ENCODE data around the gene GCK. TPM values are rescaled to one million over a fixed set of nuclear protein-coding genes. Genes with fewer than 3 reads are reported as not detected.

The GCK gene
- total RNA-seq = 4.9 and 5.9 TPM in 2 replicates
- long read RNA-seq, transcript GCK-204 (10 exons, 2,729 nt) = major isoform, 17 of 23 reads
- long read RNA-seq, partial matches to known transcripts = 2 of 23 reads
- long read RNA-seq, other reads (novel, unspliced or antisense) = 4 of 23 reads

GRCh38 chr7:44189286-44189992, at the start of gene GCK:
TSS of gene GCK (minus strand) at chr7:44189439. CDS start at chr7:44188953, 486 bp downstream.
- no peaks in the 10 kb centered on the region for H3K36me3 Mint-ChIP-seq (ENCODE audit: insufficient read depth)
- no peaks in the 10 kb centered on the region for H3K9me3 Mint-ChIP-seq (ENCODE audit: low read depth)
- no peak within 1 kb of the TSS for H3K27ac Mint-ChIP-seq
- H3K4me3 Mint-ChIP-seq (ENCODE audit: low read depth) = peak within 1 kb of the TSS; percentile 32
- DNase-seq (ENCODE audit: low spot score, unreplicated experiment) = no peak
- no peaks in the 10 kb centered on the region for H3K4me1 Mint-ChIP-seq (ENCODE audit: low read depth)
- TF ChIP-seq CTCF (IDR thresholded peaks at IDR 0.05; ENCODE audit: unreplicated experiment) = no peak
- H3K27me3 Mint-ChIP-seq = peaks cover 8% of the 10 kb centered on the region

GRCh38 chr7:44238116-44238695, 49.0 kb upstream of the GCK start:
- no peak for TF ChIP-seq CTCF (IDR thresholded peaks at IDR 0.05; ENCODE audit: unreplicated experiment)
- no peaks in the 10 kb centered on the region for H3K27me3 Mint-ChIP-seq
- no peaks in the 10 kb centered on the region for H3K36me3 Mint-ChIP-seq (ENCODE audit: insufficient read depth)
- H3K4me3 Mint-ChIP-seq (ENCODE audit: low read depth) = no peak overlapping the region
- no peaks in the 10 kb centered on the region for H3K4me1 Mint-ChIP-seq (ENCODE audit: low read depth)
- H3K27ac Mint-ChIP-seq = no peak overlapping the region
- no peaks in the 10 kb centered on the region for H3K9me3 Mint-ChIP-seq (ENCODE audit: low read depth)
- DNase-seq (ENCODE audit: low spot score, unreplicated experiment) = no peak

- H3K27ac Mint-ChIP-seq = no peak overlapping the region
- no peaks in the 10 kb centered on the region for H3K4me1 Mint-ChIP-seq (ENCODE audit: low read depth)
- no peak for TF ChIP-seq CTCF (IDR thresholded peaks at IDR 0.05; ENCODE audit: unreplicated experiment)
- H3K27me3 Mint-ChIP-seq = no peaks in the 10 kb centered on the region
- no peak for DNase-seq (ENCODE audit: low spot score, unreplicated experiment)
- H3K4me3 Mint-ChIP-seq (ENCODE audit: low read depth) = no peak overlapping the region
- no peaks in the 10 kb centered on the region for H3K9me3 Mint-ChIP-seq (ENCODE audit: low read depth)
- no peaks in the 10 kb centered on the region for H3K36me3 Mint-ChIP-seq (ENCODE audit: insufficient read depth)
These were observed 48.5 kb upstream of the GCK start for GRCh38 chr7:44237696-44238095.

- H3K27me3 Mint-ChIP-seq = no peaks in the 10 kb centered on the region
- no peak for TF ChIP-seq CTCF (IDR thresholded peaks at IDR 0.05; ENCODE audit: unreplicated experiment)
- no peaks in the 10 kb centered on the region for H3K36me3 Mint-ChIP-seq (ENCODE audit: insufficient read depth)
- H3K4me3 Mint-ChIP-seq (ENCODE audit: low read depth) = no peak overlapping the region
- DNase-seq (ENCODE audit: low spot score, unreplicated experiment) = no peak
- no peaks in the 10 kb centered on the region for H3K9me3 Mint-ChIP-seq (ENCODE audit: low read depth)
- no peak overlapping the region for H3K27ac Mint-ChIP-seq
- H3K4me1 Mint-ChIP-seq (ENCODE audit: low read depth) = no peaks in the 10 kb centered on the region
These were observed 47.1 kb upstream of the GCK start for GRCh38 chr7:44236333-44236728.

- Mint-ChIP-seq H3K36me3 (ENCODE audit: insufficient read depth) (no peaks in the 10 kb centered on the region), H3K27ac (no peak overlapping the region), H3K27me3 (no peaks in the 10 kb centered on the region), H3K4me1 (ENCODE audit: low read depth) (no peaks in the 10 kb centered on the region), H3K4me3 (ENCODE audit: low read depth) (no peak overlapping the region), H3K9me3 (ENCODE audit: low read depth) (no peaks in the 10 kb centered on the region)
- TF ChIP-seq CTCF (IDR thresholded peaks at IDR 0.05; ENCODE audit: unreplicated experiment) = no peak
- DNase-seq (ENCODE audit: low spot score, unreplicated experiment) = no peak
These were observed 46.5 kb upstream of the GCK start for GRCh38 chr7:44235582-44236332.

Measured in progenitor cell of endocrine pancreas (in vitro differentiated cells).